GF-D8 (cell line): ENCODE measurements around the gene BABAM1.

Experiments
- DNase-seq: peaks from one replicate; lab custom pipeline; 2025; lab: John Stamatoyannopoulos, UW

The BABAM1 gene

GRCh38 chr19:17324357-17325114, 57.3 kb downstream of the BABAM1 start:
- DNase-seq, result no peak

- DNase-seq, result no peak
These were observed 57.9 kb downstream of the BABAM1 start for GRCh38 chr19:17325133-17325532.

- DNase-seq, result no peak
These were observed 58.8 kb downstream of the BABAM1 start for GRCh38 chr19:17325881-17326594.

GRCh38 chr19:17326595-17326966, 59.3 kb downstream of the BABAM1 start:
- no peak for DNase-seq

- no peak for DNase-seq
These were observed 59.9 kb downstream of the BABAM1 start for GRCh38 chr19:17327068-17327653.

- DNase-seq, result no peak
These were observed 60.6 kb downstream of the BABAM1 start for GRCh38 chr19:17327654-17328516.
